GM18519 (cell line): ENCODE results near the gene ABHD14A.
A peak's percentile ranks its signal among the peaks of the same experiment; 100 is the strongest.

ENCODE experiments used
- ATAC-seq: cut with Tn5 transposase; IDR thresholded peaks from one replicate; pipeline ENCODE4 v1.9.1; 2021; ENCODE audit warnings: mild to moderate bottlenecking, moderate library complexity; ENCODE audit not compliant: unreplicated experiment, low FRiP score

ABHD14A gene

DNA sequence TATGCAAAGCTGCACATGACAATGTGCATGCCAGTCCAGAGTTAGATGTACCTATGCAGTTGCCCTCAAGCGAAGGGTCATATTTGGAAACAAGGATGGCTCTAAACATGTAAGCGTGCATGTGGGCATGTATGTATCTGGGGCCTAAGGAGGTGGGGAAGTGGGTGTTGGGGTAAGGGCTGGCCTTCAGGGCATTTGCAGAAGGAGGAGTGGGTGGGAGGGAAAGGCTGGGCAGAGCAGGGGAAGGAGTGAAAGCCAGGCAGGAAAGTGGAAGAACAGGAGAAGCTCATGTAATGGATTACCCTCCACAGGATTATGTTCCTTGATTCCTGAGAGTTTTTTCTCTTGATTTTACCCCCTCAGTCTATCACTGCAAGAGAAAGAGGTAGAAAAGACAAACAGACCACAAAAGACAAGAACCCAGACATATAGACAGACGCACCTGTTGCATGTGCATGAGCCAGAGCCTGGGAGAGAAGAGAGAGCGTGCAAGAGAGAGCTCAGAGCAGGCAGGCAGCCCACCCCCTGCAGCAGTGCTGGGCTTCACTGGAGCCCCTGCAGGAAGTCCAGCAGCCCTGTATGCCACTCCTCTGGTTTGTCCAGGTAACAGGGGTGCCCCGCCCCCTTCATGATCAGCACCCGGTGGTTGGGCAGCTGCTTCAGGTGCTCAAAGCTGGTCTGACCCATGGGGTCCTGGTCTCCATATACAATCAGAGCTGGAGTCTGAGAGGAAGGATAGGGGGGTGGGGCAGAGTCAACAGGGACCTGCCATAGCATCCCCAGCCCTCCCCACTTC, 5.8 kb upstream of the ABHD14A start:
- ATAC-seq, result no peak

DNA sequence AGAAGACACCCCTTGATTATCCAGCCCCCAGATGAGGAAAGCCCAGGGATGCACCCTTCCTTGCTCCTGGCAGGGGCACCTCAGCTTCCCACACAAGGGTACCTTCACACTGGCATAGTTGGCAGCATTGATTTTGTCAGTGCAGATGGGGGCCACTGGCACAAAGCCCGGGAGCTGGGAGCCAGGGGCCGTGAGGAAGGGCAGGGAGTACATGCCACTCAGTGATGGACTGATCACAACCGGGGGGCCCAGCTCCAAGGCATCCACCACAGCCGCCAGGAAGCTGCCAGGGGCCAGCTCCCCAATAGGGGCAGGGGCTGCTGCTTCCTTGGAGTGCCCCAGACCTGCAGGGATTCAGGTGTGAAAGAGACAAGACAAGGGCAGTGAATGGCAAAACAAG, 5.0 kb upstream of the ABHD14A start:
- ATAC-seq, result no peak

DNA sequence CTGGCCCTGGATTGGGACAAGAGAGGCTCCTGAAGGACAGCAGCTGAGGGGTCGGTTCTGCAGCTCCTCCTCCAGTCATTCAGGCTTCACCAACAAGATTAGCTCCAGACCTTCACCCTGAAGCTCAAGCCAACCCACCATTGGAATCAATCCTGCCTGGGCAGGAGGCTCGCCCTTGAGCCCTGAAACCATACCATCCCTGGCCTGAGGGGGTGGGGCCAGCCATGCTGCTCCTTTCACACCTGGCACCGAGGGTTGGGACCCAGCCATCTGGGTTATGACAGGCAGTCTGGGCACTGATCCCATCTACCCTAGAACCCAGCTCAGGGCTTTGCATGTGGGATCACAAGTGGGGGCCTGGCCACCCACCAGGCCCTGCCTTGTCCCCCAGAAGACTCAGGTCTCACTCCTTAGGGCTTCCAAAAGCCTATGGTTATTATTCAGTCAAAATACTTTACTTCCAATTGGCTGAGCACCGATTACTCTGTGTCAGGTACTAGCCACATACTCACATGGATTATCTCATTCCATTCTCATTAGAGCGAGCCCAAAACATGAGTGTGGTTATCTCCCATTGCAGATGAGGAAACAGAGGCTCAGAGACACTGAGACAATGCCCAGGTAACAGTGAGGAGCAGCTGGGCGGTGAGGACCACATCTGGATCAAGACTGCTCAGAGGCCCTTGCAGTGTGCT, 4.1 kb upstream of the ABHD14A start:
- ATAC-seq, result no peak

DNA sequence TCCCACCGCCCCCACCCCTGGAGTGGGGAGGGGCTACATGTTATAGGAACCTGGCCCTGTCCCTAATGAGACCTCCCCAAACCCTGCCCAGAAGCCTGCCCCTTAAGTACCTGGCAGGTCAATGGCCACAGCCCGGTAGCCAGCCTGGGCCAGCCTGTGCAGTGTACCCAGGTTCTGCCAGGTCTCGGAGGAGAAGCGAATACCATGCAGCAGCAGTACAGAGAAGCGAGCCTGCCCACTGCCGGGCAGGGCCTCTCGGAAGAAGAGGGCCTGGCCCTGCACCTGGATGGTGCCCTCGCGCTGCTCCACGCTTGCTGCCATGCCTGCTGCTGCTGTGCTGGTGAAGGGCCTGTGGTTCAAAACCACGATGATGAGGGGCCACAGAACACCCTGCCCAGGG, 3.5 kb upstream of the ABHD14A start:
- ATAC-seq, result no peak

DNA sequence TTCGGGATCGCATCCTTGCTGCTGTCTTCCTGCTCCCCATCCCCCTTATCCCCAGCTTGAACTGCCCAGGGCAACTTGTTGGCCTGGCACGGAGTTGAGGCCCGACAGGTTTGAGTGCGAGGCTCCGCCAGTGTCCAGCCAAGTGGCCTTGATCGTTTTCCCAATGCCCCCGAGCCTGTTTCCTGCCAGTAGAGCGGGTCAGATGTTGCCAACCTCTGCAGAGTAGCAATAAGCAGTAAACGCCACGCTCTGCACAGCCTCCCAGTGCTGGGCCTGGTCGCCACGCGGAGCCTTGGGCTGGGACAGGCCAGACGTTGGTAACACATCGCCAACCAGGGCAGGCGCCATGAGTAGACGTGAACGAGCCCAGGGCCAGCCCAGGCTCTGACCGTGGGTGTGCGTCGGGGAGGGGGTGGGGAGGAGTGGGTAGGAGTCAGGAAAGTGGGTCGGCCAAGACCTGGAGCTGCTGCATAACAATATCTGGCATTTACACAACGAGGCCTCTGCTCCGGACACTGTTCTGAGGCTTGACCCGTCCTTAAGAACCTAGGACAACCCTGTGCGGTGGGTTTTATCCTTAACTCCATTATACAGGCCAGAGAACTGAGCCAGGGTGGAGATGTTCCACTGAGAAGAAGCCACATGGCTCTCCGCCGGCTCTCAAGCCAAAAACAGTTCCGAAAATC, 444 bp upstream of the ABHD14A start:
- ATAC-seq, result no peak

DNA sequence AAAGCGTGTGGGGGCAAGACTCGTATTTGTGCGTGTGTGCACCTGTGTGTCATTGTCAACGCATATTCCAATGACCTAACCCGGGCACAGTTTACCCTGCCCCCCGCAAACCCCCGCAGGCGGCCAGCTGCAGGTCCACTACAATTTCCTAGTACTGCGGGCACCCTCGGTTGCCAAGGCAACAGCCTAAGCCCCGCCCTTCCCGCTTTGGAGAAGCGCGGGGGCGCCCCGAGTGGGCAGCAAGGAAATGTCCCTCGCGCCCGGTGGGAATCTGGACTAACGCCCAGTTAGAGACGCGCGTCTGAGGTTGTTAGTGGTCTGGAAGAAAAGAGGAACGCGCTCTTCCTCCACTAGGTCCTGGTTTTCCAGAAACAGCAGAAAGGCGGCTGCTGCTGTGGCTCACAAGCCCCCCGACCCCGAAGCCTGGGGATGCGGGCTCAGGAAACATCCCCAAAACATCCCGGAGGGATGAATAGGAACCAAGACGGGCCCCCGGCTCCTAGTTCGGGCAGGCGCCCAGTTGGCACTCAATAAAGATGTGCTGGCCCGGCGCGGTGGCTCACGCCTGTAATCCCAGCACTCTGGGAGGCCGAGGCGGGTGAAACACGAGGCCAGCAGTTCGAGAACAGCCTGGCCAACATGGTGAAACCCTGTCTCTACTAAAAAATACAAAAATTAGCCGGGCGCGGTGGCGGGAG, 1.1 kb downstream of the ABHD14A start:
- no peak for ATAC-seq

DNA sequence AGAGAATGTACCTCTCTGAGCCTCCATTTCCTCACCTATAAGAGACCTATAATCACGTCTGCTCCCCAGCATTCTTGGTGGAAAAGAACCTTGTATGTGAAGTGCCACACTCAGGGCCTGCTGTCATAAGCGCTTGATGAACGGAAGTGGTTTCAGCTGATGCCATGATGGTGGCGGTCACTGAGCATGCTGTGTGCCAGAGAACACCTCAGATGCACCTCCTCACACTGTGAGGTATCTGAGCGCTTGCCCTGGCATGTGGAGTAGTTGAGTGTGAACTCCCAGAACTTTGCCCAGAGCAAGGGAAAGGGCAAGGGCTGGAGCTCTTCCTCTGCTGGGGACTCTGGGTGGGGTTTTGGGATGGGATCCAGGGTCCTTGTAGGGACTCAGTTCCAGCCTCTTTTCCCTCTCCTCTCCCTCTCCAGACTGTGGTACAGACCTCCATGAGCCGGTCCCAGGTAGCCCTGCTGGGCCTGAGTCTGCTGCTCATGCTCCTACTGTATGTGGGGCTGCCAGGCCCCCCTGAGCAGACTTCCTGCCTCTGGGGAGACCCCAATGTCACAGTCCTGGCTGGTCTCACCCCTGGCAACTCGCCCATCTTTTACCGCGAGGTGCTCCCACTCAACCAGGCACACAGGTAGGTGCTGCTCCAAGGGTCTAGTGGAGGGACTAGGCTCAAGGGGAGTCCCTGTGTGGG, 2.7 kb downstream of the ABHD14A start:
- ATAC-seq, result no peak

DNA sequence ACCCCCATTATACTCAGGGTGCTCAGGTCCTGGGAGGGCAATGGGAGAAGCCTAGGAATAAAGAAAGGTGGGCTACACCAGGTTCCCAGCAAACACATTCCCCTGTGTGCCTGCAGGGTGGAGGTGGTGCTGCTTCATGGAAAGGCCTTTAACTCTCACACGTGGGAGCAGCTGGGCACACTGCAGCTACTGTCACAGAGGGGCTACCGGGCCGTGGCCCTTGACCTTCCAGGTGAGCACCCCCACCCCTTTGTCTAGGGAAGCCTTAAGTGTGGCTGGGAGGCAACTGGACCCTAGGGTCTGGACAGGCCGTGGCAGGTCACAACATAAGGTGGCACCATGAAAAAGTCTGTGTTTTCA, 3.3 kb downstream of the ABHD14A start:
- ATAC-seq, result no peak

DNA sequence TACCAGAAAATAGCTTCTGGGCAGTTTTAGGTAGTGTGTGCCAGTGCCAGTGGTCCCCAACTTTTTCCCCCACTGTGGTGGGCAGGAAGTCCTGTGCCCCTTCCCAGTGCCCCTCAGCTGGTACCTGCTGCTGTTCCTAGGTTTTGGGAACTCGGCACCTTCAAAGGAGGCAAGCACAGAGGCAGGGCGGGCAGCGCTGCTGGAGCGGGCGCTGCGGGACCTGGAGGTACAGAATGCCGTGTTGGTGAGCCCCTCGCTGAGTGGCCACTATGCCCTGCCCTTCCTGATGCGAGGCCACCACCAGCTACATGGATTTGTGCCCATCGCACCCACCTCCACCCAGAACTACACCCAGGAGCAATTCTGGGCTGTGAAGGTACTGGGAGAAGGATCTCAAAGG, 5.4 kb downstream of the ABHD14A start:
- no peak for ATAC-seq

DNA sequence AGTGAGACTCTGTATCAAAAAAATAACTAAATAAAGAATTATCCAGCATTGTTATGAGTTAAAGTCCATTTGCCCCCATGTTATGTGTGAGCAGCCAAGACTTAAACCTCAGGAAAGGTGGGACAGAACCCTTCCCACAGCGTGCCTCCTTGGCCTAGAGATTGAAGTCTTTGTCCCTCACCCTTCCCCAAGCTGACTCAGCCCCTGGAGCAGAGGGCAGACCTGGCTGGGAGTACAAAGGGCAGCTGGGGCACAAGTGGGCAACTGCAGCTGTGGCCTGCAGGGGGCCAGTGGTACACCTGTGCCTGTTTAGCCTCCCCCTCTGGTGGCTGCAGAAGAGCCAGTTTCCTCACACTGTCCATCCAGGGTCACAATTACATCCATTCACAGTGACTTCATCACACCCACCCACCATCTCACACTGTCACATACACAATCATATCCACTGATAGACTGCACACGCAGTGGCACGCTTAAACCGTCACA, 7.5 kb downstream of the ABHD14A start:
- ATAC-seq, result peak; percentile 20

DNA sequence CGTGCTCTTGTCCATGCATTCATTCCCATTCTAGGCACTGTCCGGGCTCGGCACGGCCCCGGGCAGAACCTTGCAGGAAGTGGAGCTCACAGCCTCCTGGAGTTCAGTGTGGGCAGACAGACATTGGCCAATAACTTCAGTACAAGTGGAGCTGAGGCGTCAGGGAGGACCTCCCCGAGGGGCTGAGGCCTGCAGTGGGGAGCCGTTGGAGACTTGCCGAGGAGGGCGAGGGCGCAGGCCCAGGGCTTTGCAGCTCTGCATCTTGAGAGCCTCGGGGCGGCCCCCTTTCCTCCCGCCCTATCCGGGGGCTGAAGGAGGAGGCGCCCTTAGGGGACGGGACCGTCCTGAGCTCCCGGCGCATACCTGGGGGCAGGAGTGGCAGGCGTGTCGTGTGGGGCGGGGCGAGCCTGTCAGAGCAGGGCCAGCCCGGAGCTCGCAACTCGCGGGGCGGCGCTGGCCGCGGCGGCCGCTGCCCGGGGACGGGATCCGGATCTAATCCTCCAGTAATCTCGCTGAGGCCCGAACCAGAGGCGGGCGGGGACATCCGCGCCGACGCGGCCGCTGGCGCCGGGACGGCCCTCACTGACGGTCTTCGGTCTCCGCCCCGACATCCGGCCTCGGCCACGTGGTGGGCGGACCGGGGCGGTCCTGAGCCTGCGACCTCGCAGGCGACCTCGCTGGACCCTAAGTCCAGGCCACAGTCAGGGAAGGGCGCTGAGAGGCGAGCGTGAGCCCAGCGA, 8.1 kb downstream of the ABHD14A start, which contains the start of gene ACY1:
TSS of gene ACY1 (plus strand) at position 698 of the 740 bp plus-strand sequence. CDS start 530 bp downstream, outside the sequence.
- ATAC-seq, result peak; percentile 57

DNA sequence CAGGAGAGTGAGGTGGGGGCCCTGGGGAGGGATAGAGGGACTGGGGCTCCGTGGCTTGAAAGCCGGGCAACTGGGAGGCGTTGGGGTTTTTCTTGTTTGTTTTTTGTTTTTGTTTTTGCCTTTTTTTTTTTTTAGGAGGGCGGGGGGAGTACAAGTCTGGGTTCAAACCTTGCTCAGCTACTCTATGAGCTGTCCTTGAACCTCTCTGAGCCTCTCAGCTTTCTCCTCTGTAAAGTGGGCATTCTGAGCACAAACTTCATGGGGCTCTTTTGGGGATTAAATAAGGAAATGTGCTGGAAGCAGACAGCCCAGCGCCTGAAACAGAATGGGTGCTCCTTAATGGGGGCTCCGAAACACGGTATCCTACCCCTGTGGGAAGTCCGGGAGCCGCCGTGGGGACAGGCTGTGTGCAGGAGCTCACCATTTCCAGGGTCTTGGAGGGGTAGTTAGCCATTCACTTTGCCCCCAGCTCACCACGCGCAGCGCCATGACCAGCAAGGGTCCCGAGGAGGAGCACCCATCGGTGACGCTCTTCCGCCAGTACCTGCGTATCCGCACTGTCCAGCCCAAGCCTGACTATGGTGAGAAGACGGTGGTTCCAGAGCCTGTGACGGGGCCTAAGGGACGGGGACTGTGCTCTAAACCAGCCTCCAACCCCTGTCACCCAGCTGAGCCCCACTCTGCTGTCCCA, 8.9 kb downstream of the ABHD14A start:
- ATAC-seq, result no peak

DNA sequence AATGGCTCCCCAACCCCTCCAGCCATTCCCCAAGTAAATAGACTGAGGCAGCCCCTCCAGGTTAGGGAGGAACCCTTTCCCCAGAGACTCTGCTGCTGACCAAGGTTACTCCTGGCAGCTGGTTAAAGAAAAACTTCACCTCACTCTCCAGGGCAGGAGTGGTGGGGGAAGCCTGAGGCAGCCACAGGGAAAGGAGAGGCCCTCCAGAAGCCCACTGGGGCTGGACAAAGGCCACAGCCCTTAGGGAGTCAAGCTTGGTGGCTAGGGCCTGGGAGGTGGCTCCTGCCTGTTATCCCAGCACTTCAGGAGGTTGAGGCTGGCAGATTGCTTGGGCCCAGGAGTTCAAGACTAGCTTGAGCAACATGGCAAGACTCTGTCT, 9.4 kb downstream of the ABHD14A start:
- no peak for ATAC-seq

DNA sequence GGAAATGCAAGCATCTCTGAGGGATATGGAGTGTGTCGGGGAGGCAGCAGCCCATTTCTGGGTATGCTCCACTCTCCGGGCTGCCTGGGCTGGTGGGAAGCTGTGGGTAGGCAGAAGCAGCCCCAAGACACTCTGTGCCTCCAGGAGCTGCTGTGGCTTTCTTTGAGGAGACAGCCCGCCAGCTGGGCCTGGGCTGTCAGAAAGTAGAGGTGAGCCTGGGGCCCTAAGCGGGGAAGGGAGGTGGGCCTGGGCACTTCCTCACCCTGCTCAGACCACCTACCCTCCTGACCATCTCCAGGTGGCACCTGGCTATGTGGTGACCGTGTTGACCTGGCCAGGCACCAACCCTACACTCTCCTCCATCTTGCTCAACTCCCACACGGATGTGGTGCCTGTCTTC, 10.2 kb downstream of the ABHD14A start:
- no peak for ATAC-seq

DNA sequence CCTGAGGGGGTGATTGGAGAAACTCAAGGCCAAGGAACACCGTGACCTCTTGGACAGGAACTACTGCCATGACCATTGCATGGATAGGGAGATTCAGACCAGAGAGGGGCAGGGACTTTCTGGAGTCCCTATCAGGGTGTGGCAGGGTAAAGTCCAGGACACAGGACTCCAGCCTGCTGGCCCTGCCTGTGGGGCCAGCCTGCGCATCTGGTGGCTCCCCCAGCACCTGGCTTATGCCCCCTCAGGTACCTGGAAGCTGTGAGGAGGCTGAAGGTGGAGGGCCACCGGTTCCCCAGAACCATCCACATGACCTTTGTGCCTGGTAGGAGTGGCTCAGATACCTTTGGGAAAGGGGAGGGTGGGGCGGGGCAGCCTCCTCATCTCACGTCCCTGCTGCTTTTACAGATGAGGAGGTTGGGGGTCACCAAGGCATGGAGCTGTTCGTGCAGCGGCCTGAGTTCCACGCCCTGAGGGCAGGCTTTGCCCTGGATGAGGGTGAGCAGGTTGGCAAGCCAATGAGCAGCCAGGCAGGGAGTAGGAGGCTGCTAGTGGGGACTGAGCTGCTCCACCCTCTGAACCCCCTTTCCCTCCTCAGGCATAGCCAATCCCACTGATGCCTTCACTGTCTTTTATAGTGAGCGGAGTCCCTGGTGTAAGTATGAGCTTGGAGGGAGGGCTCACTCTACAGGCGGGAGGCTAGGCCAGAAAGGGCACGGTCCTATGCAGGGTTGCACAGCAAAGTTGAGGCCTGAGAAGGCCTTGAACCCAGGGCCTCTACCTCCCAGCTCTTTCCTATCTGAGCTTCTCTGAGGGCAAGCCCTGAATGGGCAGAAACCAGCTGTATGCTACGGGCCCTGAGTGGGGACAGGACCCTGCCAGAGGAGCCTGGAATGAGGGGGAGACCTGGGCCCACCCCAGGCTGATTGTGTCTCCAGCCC, 11.4 kb downstream of the ABHD14A start:
- ATAC-seq, result no peak

DNA sequence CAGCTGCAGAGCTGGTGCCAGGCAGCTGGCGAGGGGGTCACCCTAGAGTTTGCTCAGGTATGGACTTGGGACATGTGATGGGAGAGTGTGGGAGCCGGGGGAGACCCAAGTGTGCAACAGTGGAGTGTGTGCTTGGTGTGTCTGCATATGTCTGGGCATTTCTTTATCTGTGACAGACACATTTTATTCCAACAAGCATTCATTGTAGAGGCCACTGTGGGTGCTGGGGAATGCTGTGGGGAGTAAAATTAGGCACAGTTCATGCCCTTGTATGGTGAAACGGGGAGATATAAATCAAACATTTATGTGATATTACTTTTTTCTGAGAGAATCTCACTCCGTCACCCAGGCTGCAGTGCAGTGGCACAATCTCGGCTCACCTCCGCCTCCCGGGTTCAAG, 12.7 kb downstream of the ABHD14A start:
- no peak for ATAC-seq

DNA sequence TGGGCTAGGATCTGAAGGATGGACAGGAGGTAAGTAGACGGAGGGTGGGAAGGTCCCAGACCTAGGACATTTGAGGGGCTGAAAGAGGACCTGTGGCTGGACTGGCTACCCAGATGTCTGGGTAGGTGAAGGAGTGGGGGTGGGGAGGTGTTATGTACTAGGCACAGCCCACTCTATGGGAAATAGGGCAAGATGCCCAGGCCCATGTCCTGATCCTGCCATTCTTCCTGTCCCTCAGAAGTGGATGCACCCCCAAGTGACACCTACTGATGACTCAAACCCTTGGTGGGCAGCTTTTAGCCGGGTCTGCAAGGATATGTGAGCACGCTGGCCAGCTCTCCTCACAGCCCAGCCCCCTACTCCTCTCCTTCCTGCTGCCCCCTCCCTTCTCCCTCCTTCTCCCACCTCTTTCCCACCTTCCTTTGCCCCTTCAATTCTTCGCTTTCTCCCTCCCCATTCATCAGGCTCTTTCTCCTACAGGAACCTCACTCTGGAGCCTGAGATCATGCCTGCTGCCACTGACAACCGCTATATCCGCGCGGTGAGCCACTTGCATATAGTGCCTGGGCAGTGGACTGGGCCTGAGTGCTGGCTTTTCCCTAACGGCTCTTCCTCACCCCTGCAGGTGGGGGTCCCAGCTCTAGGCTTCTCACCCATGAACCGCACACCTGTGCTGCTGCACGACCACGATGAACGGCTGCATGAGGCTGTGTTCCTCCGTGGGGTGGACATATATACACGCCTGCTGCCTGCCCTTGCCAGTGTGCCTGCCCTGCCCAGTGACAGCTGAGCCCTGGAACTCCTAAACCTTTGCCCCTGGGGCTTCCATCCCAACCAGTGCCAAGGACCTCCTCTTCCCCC, 13.7 kb downstream of the ABHD14A start:
- no peak for ATAC-seq
